IPS DF 4.7 (cell line): ENCODE results near the gene SMURF2.
"Not testable (repeated sequence)": the region's sequence is repeated elsewhere in the genome, so short reads cannot be mapped to it uniquely, and the experiment has no call there.

Experiments
- DNase-seq: peaks from one replicate; pipeline ENCODE4 v3.0.0-alpha.2; 2013; ENCODE audit warnings: low spot score; ENCODE audit errors: extremely low read depth

Gene SMURF2

GRCh38 chr17:64599187-64599676 lies 62.9 kb downstream of the SMURF2 start:
- DNase-seq: no peak

DNA sequence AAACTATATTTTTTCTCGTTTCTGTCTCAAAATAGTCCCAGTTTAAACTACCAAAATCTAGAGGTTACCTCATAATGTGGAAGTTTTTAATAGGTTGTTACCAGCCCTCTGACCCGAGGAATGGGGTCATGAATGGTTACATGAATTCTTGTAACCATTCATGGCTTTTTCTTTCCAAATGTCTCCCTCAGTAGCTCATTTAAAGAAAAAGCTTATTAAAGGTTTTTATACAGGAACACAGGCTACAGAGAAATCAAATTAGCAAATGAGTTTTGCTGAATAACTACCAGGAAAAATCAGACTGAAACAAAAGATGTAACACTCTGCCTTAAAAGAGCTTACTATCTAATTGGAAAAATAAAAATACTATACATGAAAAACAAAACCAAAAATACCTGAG lies 63.4 kb downstream of the SMURF2 start:
- DNase-seq: no peak

GRCh38 chr17:64596988-64597387 lies 65.1 kb downstream of the SMURF2 start:
- DNase-seq: no peak

GRCh38 chr17:64596439-64596838 lies 65.7 kb downstream of the SMURF2 start:
- DNase-seq: no peak

DNA sequence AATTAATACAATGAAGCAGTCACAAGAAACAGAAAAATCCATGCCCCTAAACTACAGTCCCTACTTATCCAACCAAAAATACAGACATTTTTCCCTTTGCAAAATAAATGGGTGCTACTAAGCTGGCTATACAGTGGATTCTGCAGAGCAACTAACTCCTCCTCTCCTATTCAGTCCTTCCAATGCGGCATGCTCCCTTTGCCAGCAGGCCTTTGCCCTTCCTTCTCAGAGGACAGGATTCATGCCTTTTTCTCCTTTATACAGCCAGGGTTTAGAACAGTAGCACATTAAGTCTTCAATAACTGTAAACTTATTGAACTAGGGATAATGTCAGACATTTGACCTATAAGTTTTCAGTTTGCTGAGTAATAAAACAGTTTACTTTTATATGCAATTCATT lies 70.2 kb downstream of the SMURF2 start:
- no peak for DNase-seq

DNA sequence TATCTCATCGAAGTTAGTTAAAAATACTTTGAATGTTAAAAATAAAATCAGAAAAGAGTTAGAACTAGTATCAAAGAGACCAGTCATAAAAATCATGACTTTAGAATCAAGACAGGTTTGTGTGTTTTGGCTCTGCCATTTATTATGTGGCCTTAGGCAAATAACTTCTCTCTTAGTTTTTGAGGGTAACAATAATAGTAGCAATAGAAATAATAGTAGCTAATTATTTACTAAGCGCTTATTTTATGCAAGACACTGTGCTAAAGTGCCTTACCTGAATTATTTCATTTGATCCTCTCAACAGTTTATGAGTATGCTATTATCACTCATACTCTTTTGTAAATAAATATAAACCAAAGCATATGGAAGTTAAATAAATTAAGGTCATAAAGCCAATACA lies 77.0 kb downstream of the SMURF2 start:
- no peak for DNase-seq

GRCh38 chr17:64583038-64583437 lies 79.1 kb downstream of the SMURF2 start:
- DNase-seq: no peak

GRCh38 chr17:64580384-64581315 lies 81.5 kb downstream of the SMURF2 start:
- no peak for DNase-seq

DNA sequence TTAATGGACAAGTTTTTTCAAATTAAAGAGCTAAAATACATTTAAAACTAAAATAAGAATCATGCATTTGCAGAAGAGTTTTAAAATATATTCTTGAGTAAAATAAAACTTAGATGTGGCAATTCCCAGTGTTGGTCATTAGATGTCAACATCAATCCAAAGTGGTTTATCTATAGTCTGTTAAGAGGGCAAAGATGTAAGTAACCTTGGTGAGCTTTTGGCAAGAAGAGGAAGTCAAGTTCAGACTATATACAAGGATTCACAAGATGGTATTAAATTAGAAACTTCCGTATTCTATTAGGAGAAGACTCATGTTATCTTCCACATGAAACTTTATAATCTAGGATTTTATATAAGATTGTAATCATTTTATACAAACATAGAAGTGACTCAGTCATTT lies 82.2 kb downstream of the SMURF2 start:
- DNase-seq: no peak

DNA sequence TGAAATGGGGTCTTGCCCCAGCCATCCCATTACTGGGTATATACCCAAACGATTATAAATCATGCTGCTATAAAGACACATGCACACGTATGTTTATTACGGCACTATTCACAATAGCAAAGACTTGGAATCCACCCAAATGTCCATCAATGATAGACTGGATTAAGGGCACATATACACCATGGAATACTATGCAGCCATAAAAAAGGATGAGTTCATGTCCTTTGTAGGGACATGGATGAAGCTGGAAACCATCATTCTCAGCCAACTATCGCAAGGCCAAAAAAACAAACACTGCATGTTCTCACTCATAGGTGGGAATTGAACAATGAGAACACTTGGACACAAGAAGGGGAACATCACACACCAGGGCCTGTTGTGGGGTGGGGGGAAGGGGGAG lies 85.1 kb downstream of the SMURF2 start:
- not testable (repeated sequence) for DNase-seq

GRCh38 chr17:64575431-64575830 lies 86.7 kb downstream of the SMURF2 start:
- no peak for DNase-seq

GRCh38 chr17:64574646-64575045 lies 87.5 kb downstream of the SMURF2 start:
- no peak for DNase-seq

DNA sequence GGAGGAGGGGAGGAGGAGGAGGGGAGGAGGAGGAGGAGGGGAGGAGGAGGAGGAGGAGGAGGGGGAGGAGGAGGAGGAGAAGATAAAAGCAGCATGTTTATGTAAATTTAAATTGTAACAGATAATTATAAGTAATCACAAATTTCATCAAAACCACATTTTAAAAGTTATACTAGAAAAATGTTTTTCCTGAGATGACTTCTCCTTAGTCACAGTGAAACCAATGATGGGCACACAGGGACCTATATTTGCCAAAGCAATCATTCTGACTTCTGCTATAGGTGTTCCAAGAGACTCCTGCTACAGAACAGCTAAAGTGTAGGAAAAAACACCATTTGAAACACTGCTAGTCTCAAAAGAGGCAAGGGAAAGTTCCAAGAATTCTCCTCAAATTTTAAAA lies 88.9 kb downstream of the SMURF2 start:
- no peak for DNase-seq

DNA sequence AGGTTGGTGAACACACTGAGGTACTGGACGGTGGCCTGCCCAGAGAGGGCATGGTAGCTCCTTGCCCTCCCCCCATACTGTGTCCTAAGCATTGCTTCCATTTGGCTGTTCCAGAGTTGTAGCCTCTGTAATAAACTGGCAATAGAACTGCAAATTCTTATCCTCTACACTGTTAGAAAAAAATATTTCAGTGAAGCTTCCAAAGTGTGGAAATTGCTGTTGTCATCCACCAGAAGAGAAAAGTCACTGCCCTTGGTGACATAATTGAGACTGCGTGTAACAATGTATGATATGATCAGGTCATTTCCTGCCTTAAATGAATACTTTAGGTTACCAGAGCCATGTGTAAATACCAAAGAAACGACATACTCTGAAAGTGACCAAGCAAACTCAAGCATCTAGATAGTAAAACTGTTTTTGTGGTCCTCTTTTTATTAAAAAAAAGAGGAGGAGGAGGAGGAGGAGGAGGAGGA lies 89.4 kb downstream of the SMURF2 start:
- no peak for DNase-seq

DNA sequence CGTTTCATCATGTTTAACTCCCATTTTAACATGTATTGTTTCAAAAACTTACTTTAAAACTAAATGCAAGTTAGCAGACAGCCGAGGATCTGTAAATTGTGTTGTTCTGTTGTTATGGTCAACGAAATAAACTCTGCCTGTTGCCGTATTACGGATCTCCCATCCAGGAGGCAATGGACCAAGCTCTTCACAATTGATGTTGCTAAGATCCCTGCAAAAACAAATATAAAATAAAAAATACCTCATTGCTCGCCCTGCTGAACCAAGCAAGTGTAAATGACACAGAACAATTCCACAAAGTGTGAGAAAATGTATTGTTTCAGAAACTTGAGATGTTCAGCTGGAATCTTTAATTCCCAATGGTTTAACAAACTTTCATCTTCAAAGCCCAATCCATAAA lies 90.4 kb downstream of the SMURF2 start:
- no peak for DNase-seq

DNA sequence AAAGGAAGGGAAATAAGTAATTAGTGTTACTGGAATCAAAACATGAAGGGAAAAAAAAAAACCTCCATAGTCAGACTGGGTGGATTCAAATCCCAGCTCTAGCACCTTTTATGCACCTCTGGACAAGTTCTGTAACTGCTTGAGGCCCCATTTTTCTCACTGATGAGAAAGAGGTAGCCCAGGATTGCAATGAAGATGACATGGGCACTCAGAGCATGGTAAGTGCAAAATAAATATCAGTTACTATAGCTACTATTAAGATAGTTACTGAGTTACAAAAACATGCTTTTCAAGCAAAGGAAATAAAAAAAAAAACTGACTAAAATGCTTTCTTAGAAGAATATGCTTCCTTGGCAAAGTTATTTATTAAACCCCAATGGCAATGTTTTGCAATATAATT lies 96.5 kb downstream of the SMURF2 start:
- DNase-seq: no peak

DNA sequence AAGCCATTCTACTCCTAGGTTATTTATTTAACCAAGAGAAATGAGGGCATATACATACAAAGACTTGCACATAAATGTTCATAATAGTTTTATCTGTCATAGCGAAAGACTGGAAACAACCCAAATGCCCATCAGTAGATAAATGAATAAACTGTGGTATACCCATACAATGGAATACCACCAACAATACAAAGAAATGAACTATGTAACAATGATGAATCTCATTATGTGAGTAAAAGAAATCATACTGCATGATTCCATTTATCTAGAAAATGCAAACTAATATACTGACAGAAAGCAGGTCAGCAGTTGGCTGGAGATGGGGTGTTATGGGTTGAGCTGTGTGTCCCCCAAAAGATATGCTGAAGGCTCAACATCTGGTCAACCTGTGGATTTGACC lies 98.0 kb downstream of the SMURF2 start:
- DNase-seq: no peak

GRCh38 chr17:64555281-64555680 lies 106.8 kb downstream of the SMURF2 start:
- no peak for DNase-seq

DNA sequence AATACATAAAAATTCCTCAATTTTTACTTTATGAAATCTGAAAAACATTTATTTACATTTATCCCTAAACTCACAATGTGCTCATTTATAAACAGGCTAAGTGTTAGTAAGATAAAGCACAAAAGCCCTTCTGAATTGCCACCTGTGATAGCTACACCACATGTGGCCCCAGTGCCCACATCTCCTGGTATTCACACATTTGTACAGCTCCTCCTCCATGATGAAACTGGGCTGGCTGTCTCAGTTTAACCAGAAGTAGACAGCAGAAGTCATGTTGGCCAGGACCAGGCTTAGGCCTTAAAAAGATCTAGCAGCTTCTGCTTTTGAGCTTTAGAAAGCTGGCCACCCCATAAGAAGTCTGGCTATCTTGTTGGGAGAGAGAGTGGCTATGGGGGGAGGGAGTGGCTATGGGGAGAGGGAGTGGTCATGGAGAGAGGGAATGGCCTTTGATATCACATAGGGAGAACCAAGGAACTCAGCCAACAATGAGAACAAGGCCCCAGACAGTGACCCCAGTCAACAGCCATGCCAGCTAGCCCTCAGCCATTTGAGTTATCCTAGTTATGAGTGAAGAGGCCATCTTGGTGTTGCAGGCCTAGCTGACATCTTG lies 108.0 kb downstream of the SMURF2 start:
- no peak for DNase-seq

DNA sequence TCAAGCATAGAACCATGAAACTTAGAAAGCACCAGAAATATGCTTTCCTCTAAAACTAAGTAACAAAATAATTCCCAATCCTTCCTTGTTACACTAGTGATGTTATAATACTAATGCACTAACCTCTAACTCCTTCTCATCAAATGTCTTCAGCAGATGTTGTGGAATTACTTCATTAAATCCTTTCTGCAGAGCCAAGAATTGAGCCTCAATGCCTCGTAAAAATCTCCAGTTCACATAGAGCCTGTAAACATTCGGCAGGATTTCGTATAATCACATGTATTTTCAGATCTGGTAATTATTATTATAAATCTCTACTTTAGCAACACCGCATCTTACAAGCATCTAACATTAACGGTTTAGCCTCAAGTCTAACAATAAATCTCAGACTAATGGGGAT lies 110.6 kb downstream of the SMURF2 start:
- no peak for DNase-seq

- DNase-seq: no peak
Observed at GRCh38 chr17:64547319-64547718, 114.8 kb downstream of the SMURF2 start.

- DNase-seq: no peak
Observed at GRCh38 chr17:64546716-64547115, 115.4 kb downstream of the SMURF2 start.

GRCh38 chr17:64544742-64545141 lies 117.4 kb downstream of the SMURF2 start:
- DNase-seq: no peak
